NCI-H2227 treated with DMSO at 0.1 percent for 48 hours (cell line): ENCODE data around the gene ZNF738.
"Not testable (repeated sequence)": the region's sequence is repeated elsewhere in the genome, so short reads cannot be mapped to it uniquely, and the experiment has no call there.

Experiments used
- DNase-seq: peaks from one replicate; lab custom pipeline; 2025; lab: John Stamatoyannopoulos, UW

Gene ZNF738

GRCh38 chr19:21358768-21359451 lies at the start of gene ZNF738:
Gene ZNF738 (plus strand): TSS chr19:21359000. CDS start chr19:21359141, 141 bp downstream.
- DNase-seq = peak; percentile 86

- DNase-seq = not testable (repeated sequence)
These were observed 46.0 kb upstream of the ZNF738 start for GRCh38 chr19:21312807-21313206.

GRCh38 chr19:21314676-21315075 lies 44.1 kb upstream of the ZNF738 start:
- no peak for DNase-seq

GRCh38 chr19:21317821-21318220 lies 41.0 kb upstream of the ZNF738 start:
- no peak for DNase-seq

- no peak for DNase-seq
These were observed 37.7 kb upstream of the ZNF738 start for GRCh38 chr19:21321134-21321533.

- DNase-seq = no peak
These were observed 36.8 kb upstream of the ZNF738 start for GRCh38 chr19:21321996-21322395.

GRCh38 chr19:21322528-21322927 lies 36.3 kb upstream of the ZNF738 start:
- no peak for DNase-seq

GRCh38 chr19:21323000-21323399 lies 35.8 kb upstream of the ZNF738 start:
- no peak for DNase-seq

- DNase-seq = no peak
These were observed 32.6 kb upstream of the ZNF738 start for GRCh38 chr19:21326169-21326568.

- DNase-seq = no peak
These were observed 30.4 kb upstream of the ZNF738 start for GRCh38 chr19:21328406-21328805.

- DNase-seq = peak; percentile 78
These were observed 29.8 kb upstream of the ZNF738 start, which contains the start of gene ZNF708 for GRCh38 chr19:21328885-21329605. Gene ZNF708 (minus strand): TSS chr19:21329410. CDS start chr19:21329212, 198 bp downstream.

GRCh38 chr19:21335721-21336120 lies 23.1 kb upstream of the ZNF738 start:
- no peak for DNase-seq

GRCh38 chr19:21344841-21345240 lies 14.0 kb upstream of the ZNF738 start:
- not testable (repeated sequence) for DNase-seq

GRCh38 chr19:21352830-21353229 lies 6.0 kb upstream of the ZNF738 start:
- DNase-seq = no peak

GRCh38 chr19:21362291-21362690 lies 3.5 kb downstream of the ZNF738 start:
- DNase-seq = no peak

GRCh38 chr19:21383980-21384582 lies 25.3 kb downstream of the ZNF738 start:
- DNase-seq = no peak

- no peak for DNase-seq
These were observed 37.3 kb downstream of the ZNF738 start for GRCh38 chr19:21396121-21396520.

GRCh38 chr19:21396893-21397572 lies 38.2 kb downstream of the ZNF738 start, which contains the start of gene ZNF493:
Gene ZNF493 (plus strand): TSS chr19:21397133. CDS start chr19:21397238, 105 bp downstream.
- peak; percentile 87 for DNase-seq

GRCh38 chr19:21398851-21399250 lies 40.1 kb downstream of the ZNF738 start:
- DNase-seq = no peak

- DNase-seq = no peak
These were observed 43.6 kb downstream of the ZNF738 start for GRCh38 chr19:21402303-21402985.

GRCh38 chr19:21410166-21410565 lies 51.4 kb downstream of the ZNF738 start:
- no peak for DNase-seq

- DNase-seq = no peak
These were observed 63.4 kb downstream of the ZNF738 start for GRCh38 chr19:21422244-21422643.
